ENCODE results near the gene GNG11.

GRCh38 chr7:93972029-93972725 lies 50.6 kb downstream of the GNG11 start:
- TF ChIP-seq, protein P1, sequence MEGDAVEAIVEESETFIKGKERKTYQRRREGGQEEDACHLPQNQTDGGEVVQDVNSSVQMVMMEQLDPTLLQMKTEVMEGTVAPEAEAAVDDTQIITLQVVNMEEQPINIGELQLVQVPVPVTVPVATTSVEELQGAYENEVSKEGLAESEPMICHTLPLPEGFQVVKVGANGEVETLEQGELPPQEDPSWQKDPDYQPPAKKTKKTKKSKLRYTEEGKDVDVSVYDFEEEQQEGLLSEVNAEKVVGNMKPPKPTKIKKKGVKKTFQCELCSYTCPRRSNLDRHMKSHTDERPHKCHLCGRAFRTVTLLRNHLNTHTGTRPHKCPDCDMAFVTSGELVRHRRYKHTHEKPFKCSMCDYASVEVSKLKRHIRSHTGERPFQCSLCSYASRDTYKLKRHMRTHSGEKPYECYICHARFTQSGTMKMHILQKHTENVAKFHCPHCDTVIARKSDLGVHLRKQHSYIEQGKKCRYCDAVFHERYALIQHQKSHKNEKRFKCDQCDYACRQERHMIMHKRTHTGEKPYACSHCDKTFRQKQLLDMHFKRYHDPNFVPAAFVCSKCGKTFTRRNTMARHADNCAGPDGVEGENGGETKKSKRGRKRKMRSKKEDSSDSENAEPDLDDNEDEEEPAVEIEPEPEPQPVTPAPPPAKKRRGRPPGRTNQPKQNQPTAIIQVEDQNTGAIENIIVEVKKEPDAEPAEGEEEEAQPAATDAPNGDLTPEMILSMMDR (IDR thresholded peaks at IDR 0.05) = no peak
- TF ChIP-seq POLR2A (IDR thresholded peaks at IDR 0.05) = no peak

Measured in thyroid gland (tissue), 4 donors.